ENCODE measurements around the gene SPTB. TPM values are rescaled to one million over a fixed set of nuclear protein-coding genes. Genes with fewer than 3 reads are reported as not detected.

The SPTB gene
- total RNA-seq, 1 experiment from 2014 or later = 0.13 TPM

DNA sequence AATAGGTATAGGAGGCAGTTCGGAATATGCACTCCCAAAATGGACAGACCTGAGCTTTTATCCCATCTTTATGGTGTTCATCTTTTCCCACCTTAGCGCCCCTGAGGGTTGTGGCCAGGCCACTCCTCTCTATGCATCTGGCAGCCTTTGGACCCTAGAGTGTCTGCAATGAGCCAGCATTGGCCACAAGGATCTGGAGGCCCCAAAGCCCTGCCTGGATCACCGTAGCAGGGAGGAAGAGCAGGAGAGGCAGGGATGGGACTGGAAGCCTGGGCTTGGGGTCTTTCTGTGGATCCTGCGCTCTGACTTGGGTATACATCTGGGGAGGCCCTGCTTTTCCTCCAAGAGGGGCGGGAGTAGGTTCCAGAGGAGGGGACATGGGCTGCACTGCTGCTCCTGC lies 123.0 kb downstream of the SPTB start:
- Histone ChIP-seq H3K27ac (ENCODE audit: low read length) (no peak overlapping the region), H3K36me3 (ENCODE audit: control insufficient read depth, insufficient read depth, low read length) (no peaks in the 10 kb centered on the region), H3K4me1 (ENCODE audit: control insufficient read depth, insufficient read depth, low read length) (no peaks in the 10 kb centered on the region), H3K27me3 (ENCODE audit: control insufficient read depth, insufficient read depth, low read length) (no peaks in the 10 kb centered on the region), H3K4me3 (ENCODE audit: low read depth in 2 of 2, low read length in 2 of 2) (no peak overlapping the region), H3K9me3 (ENCODE audit: control insufficient read depth, insufficient read depth, low read depth, low read length) (no peaks in the 10 kb centered on the region)
- TF ChIP-seq TCF7L2 (IDR thresholded peaks at IDR 0.05; ENCODE audit: low read depth, low read length) (no peak), SIN3A (IDR thresholded peaks at IDR 0.05; ENCODE audit: borderline replicate concordance, insufficient read depth, low read depth, low read length) (no peak), POLR2AphosphoS5 (IDR thresholded peaks at IDR 0.05; ENCODE audit: low read depth, low read length) (no peak)
- TF ChIP-seq, protein P1, sequence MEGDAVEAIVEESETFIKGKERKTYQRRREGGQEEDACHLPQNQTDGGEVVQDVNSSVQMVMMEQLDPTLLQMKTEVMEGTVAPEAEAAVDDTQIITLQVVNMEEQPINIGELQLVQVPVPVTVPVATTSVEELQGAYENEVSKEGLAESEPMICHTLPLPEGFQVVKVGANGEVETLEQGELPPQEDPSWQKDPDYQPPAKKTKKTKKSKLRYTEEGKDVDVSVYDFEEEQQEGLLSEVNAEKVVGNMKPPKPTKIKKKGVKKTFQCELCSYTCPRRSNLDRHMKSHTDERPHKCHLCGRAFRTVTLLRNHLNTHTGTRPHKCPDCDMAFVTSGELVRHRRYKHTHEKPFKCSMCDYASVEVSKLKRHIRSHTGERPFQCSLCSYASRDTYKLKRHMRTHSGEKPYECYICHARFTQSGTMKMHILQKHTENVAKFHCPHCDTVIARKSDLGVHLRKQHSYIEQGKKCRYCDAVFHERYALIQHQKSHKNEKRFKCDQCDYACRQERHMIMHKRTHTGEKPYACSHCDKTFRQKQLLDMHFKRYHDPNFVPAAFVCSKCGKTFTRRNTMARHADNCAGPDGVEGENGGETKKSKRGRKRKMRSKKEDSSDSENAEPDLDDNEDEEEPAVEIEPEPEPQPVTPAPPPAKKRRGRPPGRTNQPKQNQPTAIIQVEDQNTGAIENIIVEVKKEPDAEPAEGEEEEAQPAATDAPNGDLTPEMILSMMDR (IDR thresholded peaks at IDR 0.05) = no peak
- TF ChIP-seq, protein P2, sequence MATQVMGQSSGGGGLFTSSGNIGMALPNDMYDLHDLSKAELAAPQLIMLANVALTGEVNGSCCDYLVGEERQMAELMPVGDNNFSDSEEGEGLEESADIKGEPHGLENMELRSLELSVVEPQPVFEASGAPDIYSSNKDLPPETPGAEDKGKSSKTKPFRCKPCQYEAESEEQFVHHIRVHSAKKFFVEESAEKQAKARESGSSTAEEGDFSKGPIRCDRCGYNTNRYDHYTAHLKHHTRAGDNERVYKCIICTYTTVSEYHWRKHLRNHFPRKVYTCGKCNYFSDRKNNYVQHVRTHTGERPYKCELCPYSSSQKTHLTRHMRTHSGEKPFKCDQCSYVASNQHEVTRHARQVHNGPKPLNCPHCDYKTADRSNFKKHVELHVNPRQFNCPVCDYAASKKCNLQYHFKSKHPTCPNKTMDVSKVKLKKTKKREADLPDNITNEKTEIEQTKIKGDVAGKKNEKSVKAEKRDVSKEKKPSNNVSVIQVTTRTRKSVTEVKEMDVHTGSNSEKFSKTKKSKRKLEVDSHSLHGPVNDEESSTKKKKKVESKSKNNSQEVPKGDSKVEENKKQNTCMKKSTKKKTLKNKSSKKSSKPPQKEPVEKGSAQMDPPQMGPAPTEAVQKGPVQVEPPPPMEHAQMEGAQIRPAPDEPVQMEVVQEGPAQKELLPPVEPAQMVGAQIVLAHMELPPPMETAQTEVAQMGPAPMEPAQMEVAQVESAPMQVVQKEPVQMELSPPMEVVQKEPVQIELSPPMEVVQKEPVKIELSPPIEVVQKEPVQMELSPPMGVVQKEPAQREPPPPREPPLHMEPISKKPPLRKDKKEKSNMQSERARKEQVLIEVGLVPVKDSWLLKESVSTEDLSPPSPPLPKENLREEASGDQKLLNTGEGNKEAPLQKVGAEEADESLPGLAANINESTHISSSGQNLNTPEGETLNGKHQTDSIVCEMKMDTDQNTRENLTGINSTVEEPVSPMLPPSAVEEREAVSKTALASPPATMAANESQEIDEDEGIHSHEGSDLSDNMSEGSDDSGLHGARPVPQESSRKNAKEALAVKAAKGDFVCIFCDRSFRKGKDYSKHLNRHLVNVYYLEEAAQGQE (IDR thresholded peaks at IDR 0.05; ENCODE audit: insufficient read depth in 1 of 2, low read depth in 2 of 2, low read length in 1 of 2) = no peak
- no peak for ATAC-seq
- ChIA-PET POLR2A (no interaction called here), CTCF (no interaction called here)
- DNase-seq (ENCODE audit: low read depth, low spot score) = no peak
- BruUV-seq (replicated peaks) = no TSS peak
- intact Hi-C loops (cut with micrococcal nuclease; ENCODE audit: unreplicated experiment) (no loop called here), in situ Hi-C loops (cut with HindIII; ENCODE audit: low pct_unique_long_range_greater_than_20kb, low sequenced_read_pairs) (no loop called here)

DNA sequence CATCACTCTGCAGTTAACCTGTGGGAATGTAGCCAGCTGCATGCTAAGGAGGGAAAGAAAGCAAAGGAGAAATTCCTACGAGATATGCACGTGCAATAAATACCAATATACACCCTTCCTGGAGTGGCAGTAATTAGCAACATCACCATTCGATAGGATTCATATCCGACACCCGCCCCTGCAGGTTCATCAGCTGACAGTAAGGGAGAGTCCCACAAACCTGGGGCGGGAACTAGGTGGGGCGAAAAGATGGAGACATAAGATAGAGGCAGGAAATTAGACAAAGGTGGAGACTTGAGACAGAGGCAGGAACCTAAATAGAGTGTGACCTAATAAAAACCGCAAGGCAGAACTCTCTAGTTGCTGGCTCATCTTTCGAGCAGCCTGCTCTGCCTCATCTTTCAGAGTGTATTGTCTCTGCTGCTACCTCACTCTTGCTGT lies 123.9 kb downstream of the SPTB start:
- no TSS peak for BruUV-seq (replicated peaks)
- Histone ChIP-seq H3K36me3 (ENCODE audit: control insufficient read depth, insufficient read depth, low read length) (no peaks in the 10 kb centered on the region; the same call in 1 of the 2 replicates), H3K4me3 (ENCODE audit: low read depth in 2 of 2, low read length in 2 of 2) (no peak overlapping the region), H3K27me3 (ENCODE audit: control insufficient read depth, insufficient read depth, low read length) (no peaks in the 10 kb centered on the region), H3K27ac (ENCODE audit: low read length) (no peak overlapping the region), H3K4me1 (ENCODE audit: control insufficient read depth, insufficient read depth, low read length) (no peaks in the 10 kb centered on the region), H3K9me3 (ENCODE audit: control insufficient read depth, insufficient read depth, low read depth, low read length) (no peaks in the 10 kb centered on the region)
- in situ Hi-C loops (cut with HindIII; ENCODE audit: low pct_unique_long_range_greater_than_20kb, low sequenced_read_pairs) = no loop called here
- CTCF ChIA-PET = no interaction called here
- ATAC-seq = no peak
- intact Hi-C loops (cut with micrococcal nuclease; ENCODE audit: unreplicated experiment) = no loop called here
- TF ChIP-seq SIN3A (IDR thresholded peaks at IDR 0.05; ENCODE audit: borderline replicate concordance, insufficient read depth, low read depth, low read length) = no peak
- no peak for TF ChIP-seq TCF7L2 (IDR thresholded peaks at IDR 0.05; ENCODE audit: low read depth, low read length)
- no peak for TF ChIP-seq POLR2AphosphoS5 (IDR thresholded peaks at IDR 0.05; ENCODE audit: low read depth, low read length)
- TF ChIP-seq, protein P1 (IDR thresholded peaks at IDR 0.05) = no peak
- TF ChIP-seq, protein P2 (IDR thresholded peaks at IDR 0.05; ENCODE audit: insufficient read depth in 1 of 2, low read depth in 2 of 2, low read length in 1 of 2) = no peak
- no peak for DNase-seq (ENCODE audit: low read depth, low spot score)
- POLR2A ChIA-PET = no interaction called here
